Measurements from ENCODE around the gene KLHL35. TPM values are rescaled to one million over a fixed set of nuclear protein-coding genes. Genes with fewer than 3 reads are reported as not detected.

The KLHL35 gene
- total and polyA plus RNA-seq, 4 donors = 0.07 to 0.42 (median 0.15) TPM; not detected in 1

GRCh38 chr11:75398906-75399305 lies 34.1 kb downstream of the KLHL35 start:
- no peak overlapping the region for H3K4me3 ChIP-seq (ENCODE audit: low read depth in 1 of 3, low read length in 3 of 3)
- H3K27ac ChIP-seq (ENCODE audit: low read depth in 1 of 2, low read length in 2 of 2) = no peak overlapping the region
- H3K4me1 ChIP-seq (ENCODE audit: control insufficient read depth in 4 of 4, insufficient read depth in 4 of 4, low read length in 3 of 4) = peaks cover 0 to 14% (median 4%) of the 10 kb centered on the region in 4 donors

DNA sequence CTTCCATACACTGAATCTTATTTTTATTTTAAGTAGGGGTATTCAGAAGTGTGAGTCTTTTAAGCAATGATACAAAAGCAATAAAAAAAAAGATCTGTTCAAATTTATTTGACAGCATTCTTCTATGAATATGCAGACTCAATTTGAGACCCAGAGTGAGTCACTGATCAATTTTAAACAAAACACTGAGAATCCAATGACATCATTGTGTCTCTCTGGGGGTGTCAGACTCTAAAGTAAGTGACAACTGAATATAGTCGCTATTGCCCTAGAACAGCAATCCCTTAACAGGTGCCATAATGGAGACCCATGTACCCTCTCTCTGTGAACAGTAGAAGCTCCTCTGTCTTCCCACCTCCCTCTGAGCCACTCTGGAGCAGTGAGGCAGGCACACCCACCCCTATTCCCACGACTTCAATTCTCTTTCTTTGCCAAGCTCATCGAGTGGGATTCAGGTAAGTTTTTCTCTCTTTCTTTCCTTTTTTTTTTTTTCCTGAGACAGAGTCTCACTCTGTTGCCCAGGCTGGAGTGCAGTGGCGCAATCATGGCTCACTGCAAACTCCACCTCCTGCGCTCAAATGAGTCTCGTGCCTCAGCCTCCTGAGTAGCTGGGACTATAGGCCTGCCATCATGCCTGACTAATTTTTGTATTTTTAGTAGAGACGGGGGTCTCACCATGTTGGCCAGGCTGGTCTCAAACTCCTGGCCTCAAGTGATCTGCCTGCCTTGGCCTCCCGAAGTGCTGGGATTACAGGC lies 38.7 kb downstream of the KLHL35 start:
- no peak overlapping the region for H3K4me3 ChIP-seq (ENCODE audit: low read depth in 1 of 3, low read length in 3 of 3)
- 79% methylated on average over 8 of the region's 8 CpGs for WGBS
- H3K27me3 ChIP-seq (ENCODE audit: control insufficient read depth in 4 of 4, insufficient read depth in 4 of 4, low read length in 3 of 4) = no peaks in the 10 kb centered on the region
- TF ChIP-seq ZBTB33 (IDR thresholded peaks at IDR 0.05) (no peak), HNF4G (IDR thresholded peaks at IDR 0.05) (no peak), TAF1 (conservative IDR thresholded peaks at IDR 0.05) (no peak), REST (IDR thresholded peaks at IDR 0.05) (no peak), YY1 (IDR thresholded peaks at IDR 0.05) (no peak), MAX (IDR thresholded peaks at IDR 0.05) (no peak), RAD21 (IDR thresholded peaks at IDR 0.05) (no peak)
- TF ChIP-seq, protein P1, sequence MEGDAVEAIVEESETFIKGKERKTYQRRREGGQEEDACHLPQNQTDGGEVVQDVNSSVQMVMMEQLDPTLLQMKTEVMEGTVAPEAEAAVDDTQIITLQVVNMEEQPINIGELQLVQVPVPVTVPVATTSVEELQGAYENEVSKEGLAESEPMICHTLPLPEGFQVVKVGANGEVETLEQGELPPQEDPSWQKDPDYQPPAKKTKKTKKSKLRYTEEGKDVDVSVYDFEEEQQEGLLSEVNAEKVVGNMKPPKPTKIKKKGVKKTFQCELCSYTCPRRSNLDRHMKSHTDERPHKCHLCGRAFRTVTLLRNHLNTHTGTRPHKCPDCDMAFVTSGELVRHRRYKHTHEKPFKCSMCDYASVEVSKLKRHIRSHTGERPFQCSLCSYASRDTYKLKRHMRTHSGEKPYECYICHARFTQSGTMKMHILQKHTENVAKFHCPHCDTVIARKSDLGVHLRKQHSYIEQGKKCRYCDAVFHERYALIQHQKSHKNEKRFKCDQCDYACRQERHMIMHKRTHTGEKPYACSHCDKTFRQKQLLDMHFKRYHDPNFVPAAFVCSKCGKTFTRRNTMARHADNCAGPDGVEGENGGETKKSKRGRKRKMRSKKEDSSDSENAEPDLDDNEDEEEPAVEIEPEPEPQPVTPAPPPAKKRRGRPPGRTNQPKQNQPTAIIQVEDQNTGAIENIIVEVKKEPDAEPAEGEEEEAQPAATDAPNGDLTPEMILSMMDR (IDR thresholded peaks at IDR 0.05; ENCODE audit: low read depth, low read length, missing input control) = no peak
- DNase-seq (ENCODE audit: low spot score) = no peak
- H3K36me3 ChIP-seq (ENCODE audit: control insufficient read depth in 4 of 4, insufficient read depth in 3 of 4, low read depth in 1 of 4, low read length in 3 of 4) = no peaks in the 10 kb centered on the region
- no peaks in the 10 kb centered on the region for H3K4me1 ChIP-seq (ENCODE audit: control insufficient read depth in 4 of 4, insufficient read depth in 4 of 4, low read length in 3 of 4)
- H3K27ac ChIP-seq (ENCODE audit: low read depth in 1 of 2, low read length in 2 of 2) = no peak overlapping the region
- no peaks in the 10 kb centered on the region for H3K9me3 ChIP-seq (ENCODE audit: control insufficient read depth in 4 of 4, low read length in 3 of 4)
- no peak overlapping the region for H3K9ac ChIP-seq (ENCODE audit: low read depth in 1 of 2, low read length in 2 of 2)

More at GRCh38 chr11:75398906-75399305, 34.1 kb downstream of the KLHL35 start:
- H3K9ac ChIP-seq (ENCODE audit: low read depth in 1 of 2, low read length in 2 of 2) = no peak overlapping the region
- WGBS = 72% methylated on average over 8 of the region's 8 CpGs
- H3K36me3 ChIP-seq (ENCODE audit: control insufficient read depth in 4 of 4, insufficient read depth in 3 of 4, low read depth in 1 of 4, low read length in 3 of 4) = peaks cover 0 to 27% (median 25%) of the 10 kb centered on the region in 4 donors
- H3K9me3 ChIP-seq (ENCODE audit: control insufficient read depth in 4 of 4, low read length in 3 of 4) = no peaks in the 10 kb centered on the region
- DNase-seq (ENCODE audit: low spot score) = no peak
- TF ChIP-seq EGR1 (IDR thresholded peaks at IDR 0.05; ENCODE audit: low read depth in 2 of 2) (no peak), HNF4A (conservative IDR thresholded peaks at IDR 0.05) (no peak), JUND (IDR thresholded peaks at IDR 0.05) (no peak), YY1 (IDR thresholded peaks at IDR 0.05) (no peak), RAD21 (IDR thresholded peaks at IDR 0.05) (no peak), TAF1 (conservative IDR thresholded peaks at IDR 0.05) (no peak)
- no peaks in the 10 kb centered on the region for H3K27me3 ChIP-seq (ENCODE audit: control insufficient read depth in 4 of 4, insufficient read depth in 4 of 4, low read length in 3 of 4)

Measured in liver (tissue), 9 donors.